Ramos (cell line): ENCODE data around the gene PTPRN2.

ENCODE experiments used
- in situ Hi-C: fragments of 300-500 bp; cut with MboI; formaldehyde crosslinking; loops from one replicate; pipeline ENCODE4 v1.14.3; 2022; ENCODE audit warnings: low sequenced_read_pairs; ENCODE audit not compliant: unreplicated experiment

The PTPRN2 gene

GRCh38 chr7:157839672-157840167 is 747.9 kb downstream of the PTPRN2 start:
- in situ Hi-C loops = no loop called here

DNA sequence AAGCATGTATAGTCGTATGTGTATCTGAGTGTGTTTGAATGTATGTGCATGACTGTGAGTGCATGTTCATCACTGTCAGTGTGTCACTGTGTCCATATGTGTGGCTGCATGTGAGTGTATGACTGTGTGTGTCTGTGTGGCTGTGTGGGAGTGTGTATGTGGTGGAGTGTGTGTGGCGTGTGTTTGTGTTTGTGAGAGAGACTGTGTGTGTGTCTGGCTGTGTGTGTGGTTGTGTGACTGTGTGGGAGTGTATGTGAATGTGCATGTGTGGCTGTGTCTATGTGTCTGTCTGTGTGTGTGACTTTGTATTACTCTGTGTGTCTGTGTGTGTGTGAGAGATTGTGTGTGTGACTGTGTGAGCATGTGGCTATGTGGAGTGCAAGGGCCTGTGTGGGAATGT is 748.4 kb downstream of the PTPRN2 start:
- in situ Hi-C loops = no loop called here

DNA sequence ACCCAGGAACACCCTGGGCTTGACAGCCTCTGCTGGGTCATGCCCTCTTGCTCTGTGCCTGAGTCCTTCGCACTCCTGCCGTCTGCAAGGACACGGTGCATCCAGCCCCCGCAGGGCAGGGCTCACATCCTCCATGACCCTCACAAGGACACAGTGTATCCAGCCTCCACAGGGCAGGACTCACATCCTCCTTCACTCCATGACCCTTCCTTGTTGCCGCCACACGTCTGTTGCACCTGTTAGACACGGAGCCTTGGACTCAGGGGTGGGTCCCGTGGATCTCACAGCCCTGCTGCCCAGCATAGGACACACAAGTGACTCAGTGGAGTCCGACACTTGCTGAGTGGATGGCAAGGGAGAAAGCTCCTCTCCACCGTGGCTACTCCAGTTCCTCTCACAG is 750.1 kb downstream of the PTPRN2 start:
- in situ Hi-C loops = no loop called here

- in situ Hi-C loops = no loop called here
These were observed 750.6 kb downstream of the PTPRN2 start for GRCh38 chr7:157837047-157837446.

GRCh38 chr7:157834501-157835163 is 753.0 kb downstream of the PTPRN2 start:
- in situ Hi-C loops = no loop called here

DNA sequence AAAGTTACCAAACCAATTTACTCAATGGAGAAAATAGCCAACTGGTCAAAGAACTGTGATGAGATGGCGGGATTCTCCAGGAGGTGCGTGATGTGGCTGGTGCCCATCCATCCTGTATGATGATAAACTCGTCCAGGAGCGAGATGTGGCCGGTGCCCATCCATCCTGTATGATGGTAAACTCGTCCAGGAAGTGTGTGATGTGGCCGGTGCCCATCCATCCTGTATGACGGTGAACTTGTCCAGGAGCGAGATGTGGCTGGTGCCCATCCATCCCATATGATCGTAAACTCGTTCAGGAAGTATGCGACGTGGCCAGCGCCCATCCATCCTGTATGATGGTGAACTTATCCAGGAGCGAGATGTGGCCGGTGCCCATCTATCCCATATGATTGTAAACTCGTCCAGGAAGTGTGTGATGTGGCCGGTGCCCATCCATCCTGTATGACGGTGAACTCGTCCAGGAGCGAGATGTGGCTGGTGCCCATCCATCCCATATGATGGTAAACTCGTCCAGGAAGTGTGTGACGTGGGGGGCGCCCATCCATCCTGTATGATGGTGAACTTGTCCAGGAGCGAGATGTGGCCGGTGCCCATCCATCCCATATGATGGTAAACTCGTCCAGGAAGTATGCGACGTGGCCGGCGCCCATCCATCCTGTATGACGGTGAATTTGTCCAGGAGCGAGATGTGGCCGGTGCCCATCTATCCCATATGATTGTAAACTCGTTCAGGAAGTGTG is 754.6 kb downstream of the PTPRN2 start:
- in situ Hi-C loops = no loop called here

- in situ Hi-C loops = no loop called here
These were observed 755.2 kb downstream of the PTPRN2 start for GRCh38 chr7:157832421-157832820.

- in situ Hi-C loops = no loop called here
These were observed 755.6 kb downstream of the PTPRN2 start for GRCh38 chr7:157832006-157832405.

GRCh38 chr7:157831143-157831905 is 756.3 kb downstream of the PTPRN2 start:
- in situ Hi-C loops = no loop called here

DNA sequence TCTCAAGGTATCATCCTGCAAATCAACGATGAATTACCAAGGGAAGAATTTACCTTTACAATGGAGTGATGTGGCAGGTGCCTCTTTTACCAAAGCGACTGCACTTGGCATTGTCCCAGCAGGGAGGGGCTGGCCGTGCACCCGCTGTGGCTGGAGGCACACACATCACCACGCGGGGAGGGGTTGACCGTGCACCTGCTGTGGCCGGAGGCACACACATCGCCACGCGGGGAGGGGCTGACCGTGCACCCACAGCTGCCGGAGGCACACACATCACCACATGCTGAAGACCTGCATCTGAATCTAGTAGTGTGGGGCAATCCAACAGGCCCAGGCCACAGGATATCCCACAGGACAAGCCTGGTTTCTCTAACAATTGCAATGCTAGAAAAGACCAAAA is 757.3 kb downstream of the PTPRN2 start:
- in situ Hi-C loops = no loop called here

GRCh38 chr7:157829491-157829890 is 758.1 kb downstream of the PTPRN2 start:
- in situ Hi-C loops = no loop called here

- in situ Hi-C loops = no loop called here
These were observed 758.7 kb downstream of the PTPRN2 start for GRCh38 chr7:157828881-157829280.

DNA sequence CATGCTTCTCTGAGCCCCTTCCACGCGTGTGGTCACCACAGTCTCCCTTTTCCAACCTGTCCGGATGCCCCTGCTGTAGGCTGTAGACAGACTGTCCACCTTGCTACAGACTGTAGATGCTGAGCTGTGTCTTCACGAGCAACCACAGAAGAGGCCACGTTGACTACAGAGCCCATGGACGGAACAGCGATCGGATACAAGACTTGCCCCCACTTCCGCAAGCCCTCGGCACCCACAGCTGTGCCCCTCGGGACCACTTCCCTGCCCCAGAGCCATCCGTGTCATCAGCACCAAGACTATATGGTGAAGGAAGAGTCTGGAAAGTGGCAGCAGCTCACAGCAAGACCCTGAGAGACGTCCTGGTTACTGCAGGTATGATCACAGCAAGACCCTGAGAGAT is 759.4 kb downstream of the PTPRN2 start:
- in situ Hi-C loops = no loop called here

GRCh38 chr7:157827863-157828160 is 759.8 kb downstream of the PTPRN2 start:
- in situ Hi-C loops = no loop called here

DNA sequence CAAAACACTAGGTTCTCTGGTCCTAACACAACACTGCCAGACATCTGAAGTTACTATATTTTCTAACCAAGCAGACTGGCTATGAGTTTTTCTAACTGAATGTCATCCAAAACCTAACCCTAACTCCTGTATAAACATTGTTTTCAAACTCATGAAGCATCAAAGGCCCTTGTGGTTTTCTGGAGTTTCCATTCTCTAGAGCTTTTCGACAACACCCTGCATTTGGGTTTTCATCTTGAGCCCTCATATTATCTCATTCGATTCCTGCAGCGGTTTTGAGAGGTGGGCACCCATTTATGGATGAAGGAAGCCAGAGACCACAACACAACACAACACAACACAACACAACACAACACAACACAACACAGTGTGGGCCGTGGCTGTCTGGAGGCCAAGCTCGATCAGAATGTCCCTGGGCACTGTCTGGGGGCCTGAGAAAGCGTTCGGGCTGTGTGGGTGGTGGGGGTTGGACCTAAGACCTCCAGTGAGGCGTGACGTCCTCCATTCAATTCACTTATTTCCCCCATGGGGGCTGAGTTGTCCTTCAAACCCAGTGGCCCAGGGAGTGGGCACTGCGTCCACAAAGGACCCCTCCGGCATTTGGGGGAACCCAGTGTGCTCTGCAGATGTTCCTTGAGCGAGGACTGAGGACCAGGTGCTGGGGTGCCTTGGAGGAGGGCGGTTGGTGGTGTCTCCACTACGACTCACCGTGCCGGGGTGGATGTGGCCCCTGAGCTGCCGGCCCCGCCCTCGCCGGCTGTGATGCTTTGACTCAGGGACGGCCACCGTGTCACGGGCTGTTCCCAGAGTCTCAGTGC is 760.4 kb downstream of the PTPRN2 start:
- in situ Hi-C loops = no loop called here

DNA sequence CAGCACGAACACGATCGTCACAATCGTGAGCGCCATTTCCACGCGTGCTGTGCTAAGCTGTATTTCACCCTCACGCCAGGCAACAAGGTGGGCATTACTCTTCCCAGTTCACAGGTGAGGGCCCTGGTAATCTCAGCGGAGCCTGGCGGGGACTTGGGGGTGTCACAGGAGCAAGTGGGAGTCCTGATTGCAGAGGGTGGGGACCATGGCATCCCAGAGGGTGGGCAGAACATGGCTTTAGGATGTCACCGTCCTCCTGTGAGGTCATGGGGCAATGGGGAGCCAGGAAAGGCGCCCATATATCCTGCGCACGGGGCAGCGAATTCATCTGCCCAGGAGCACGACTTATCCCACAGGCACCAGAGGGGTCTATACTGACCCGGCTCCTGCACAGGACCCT is 761.1 kb downstream of the PTPRN2 start:
- in situ Hi-C loops = no loop called here

DNA sequence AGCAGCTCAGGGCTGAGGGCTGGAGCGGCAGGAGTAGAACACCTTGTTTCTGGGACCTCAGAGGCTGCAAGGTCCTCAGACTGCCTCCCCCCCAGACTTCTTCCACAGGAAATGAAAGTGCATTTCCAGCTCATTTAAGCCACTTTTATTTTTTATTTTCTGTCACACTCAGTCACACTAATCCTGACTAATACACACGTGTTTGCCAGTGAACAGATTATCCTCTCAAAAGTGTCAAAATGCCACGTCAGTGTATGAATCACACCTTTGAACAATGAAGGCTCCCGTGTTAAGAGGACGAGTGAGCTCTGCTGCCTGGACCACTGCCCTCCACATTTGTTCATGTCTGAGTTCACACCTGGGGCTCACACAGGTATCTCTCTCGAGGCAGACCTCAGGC is 762.3 kb downstream of the PTPRN2 start:
- in situ Hi-C loops = no loop called here

DNA sequence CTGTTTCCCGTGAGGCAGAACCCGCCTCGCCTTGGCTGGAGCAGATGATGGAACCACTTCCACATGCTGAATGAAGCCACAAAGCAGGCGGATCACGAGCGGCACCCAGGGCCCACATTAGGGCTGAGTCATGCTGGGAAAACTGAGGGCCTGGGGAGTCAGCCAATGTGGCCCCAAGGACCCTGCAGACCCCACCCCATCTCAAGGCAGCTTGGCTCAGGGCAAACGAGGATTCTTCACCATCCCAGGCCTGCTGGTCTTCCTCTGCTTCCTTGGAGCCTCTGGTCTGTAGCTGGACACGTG is 762.9 kb downstream of the PTPRN2 start:
- in situ Hi-C loops = no loop called here

DNA sequence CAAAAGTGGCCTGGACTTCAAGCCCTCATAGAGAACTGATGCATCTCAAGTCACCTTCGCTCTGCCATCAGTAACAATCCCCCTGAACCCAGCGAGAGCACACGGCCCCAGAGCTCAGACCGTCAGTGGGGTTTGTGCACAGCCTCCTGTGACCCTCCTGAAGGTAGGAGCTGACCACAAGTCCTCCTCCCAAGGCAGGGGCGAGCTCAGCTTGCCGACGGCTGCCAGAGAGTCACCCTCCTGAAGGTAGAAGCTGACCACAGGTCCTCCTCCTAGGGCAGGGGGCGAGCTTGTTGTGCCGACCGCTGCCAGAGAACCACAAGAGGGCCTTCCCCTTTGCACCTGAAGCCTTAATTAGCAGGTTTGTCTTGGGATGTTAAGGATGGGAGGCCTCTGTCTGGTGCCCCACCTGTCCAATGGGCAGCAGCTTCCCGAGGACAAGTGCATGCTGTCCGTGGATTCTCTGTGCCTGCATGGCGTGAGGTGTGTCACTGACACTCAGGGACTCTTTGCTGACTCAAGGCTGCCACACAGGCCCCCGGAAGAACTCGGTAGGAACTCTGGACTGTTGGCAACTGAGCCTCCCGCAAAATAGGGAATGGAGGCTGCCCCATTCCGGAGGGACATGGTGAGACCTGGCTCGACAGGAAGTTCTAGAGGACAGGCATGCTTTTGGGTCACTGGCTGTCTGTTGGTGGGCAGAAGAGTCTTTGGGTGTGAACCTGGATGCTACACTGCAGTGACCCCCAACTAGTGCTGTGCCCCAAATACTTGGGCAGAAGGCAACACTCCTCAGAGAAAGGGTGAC is 763.4 kb downstream of the PTPRN2 start:
- in situ Hi-C loops = no loop called here

GRCh38 chr7:157822688-157823031 is 765.0 kb downstream of the PTPRN2 start:
- in situ Hi-C loops = no loop called here
